SK-N-SH treated with all-trans-retinoic acid at 6 μM for 48 hours (cell line): ENCODE results near the gene RBM46.

Source experiments
- ATAC-seq: fragments of 200-7000 bp; cut with Tn5 transposase; 3 replicates; pipeline ENCODE4 v1.9.1; 2020; ENCODE audit warnings: mild to moderate bottlenecking, moderate library complexity
- ARNTL ChIP-seq: fragments of 450-650 bp; formaldehyde crosslinking; IDR thresholded peaks from 2 replicates; pipeline ENCODE4 v1.5.0; 2020; ENCODE audit warnings: low read depth, mild to moderate bottlenecking, moderate library complexity, borderline replicate concordance
- BACH2 ChIP-seq: fragments of 250-450 bp; sonication (Bioruptor Pico); IDR thresholded peaks from 2 replicates; pipeline ENCODE4 v1.9.0; 2021; ENCODE audit warnings: mild to moderate bottlenecking, borderline replicate concordance
- CSDC2 ChIP-seq: fragments of 250-450 bp; sonication (Bioruptor Pico); IDR thresholded peaks from 2 replicates; pipeline ENCODE4 v1.5.0; 2020; ENCODE audit warnings: mild to moderate bottlenecking, moderate library complexity
- ESRRG ChIP-seq: fragments of 250-450 bp; sonication (Bioruptor Pico); IDR thresholded peaks from 2 replicates; pipeline ENCODE4 v1.6.1; 2021; ENCODE audit warnings: mild to moderate bottlenecking
- GLIS3 ChIP-seq: fragments of 250-450 bp; sonication (Bioruptor Pico); IDR thresholded peaks from 2 replicates; pipeline ENCODE4 v1.5.0; 2020; ENCODE audit warnings: mild to moderate bottlenecking, moderate library complexity
- ISL1 ChIP-seq: fragments of 250-450 bp; sonication (Bioruptor Pico); IDR thresholded peaks from 2 replicates; pipeline ENCODE4 v2.1.2; 2022; ENCODE audit warnings: mild to moderate bottlenecking, moderate library complexity
- OSR1 ChIP-seq: fragments of 250-450 bp; sonication (Bioruptor Pico); IDR thresholded peaks from 2 replicates; pipeline ENCODE4 v1.8.0; 2022; ENCODE audit warnings: moderate library complexity, mild to moderate bottlenecking, inconsistent platforms
- PPARA ChIP-seq: fragments of 250-450 bp; sonication (Bioruptor Pico); IDR thresholded peaks from 2 replicates; pipeline ENCODE4 v1.5.0; 2020; ENCODE audit warnings: mild to moderate bottlenecking, borderline replicate concordance
- RARB ChIP-seq: fragments of 250-450 bp; sonication (Bioruptor Pico); IDR thresholded peaks from 2 replicates; pipeline ENCODE4 v1.8.0; 2021; ENCODE audit warnings: mild to moderate bottlenecking, moderate library complexity
- SNAI2 ChIP-seq: fragments of 250-450 bp; sonication (Bioruptor Pico); IDR thresholded peaks from 2 replicates; pipeline ENCODE4 v1.5.0; 2020; ENCODE audit warnings: mild to moderate bottlenecking, moderate library complexity
- TCF4 ChIP-seq: fragments of 250-450 bp; sonication (Bioruptor Pico); IDR thresholded peaks from 2 replicates; pipeline ENCODE4 v1.8.0; 2021; ENCODE audit warnings: mild to moderate bottlenecking, moderate library complexity, borderline replicate concordance
- TOX ChIP-seq: fragments of 250-450 bp; sonication (Bioruptor Pico); IDR thresholded peaks from 2 replicates; pipeline ENCODE4 v1.8.0; 2021; ENCODE audit warnings: mild to moderate bottlenecking, moderate library complexity, borderline replicate concordance
- ZC3H10 ChIP-seq: fragments of 250-450 bp; sonication (Bioruptor Pico); IDR thresholded peaks from 2 replicates; pipeline ENCODE4 v1.5.1; 2021; ENCODE audit warnings: mild to moderate bottlenecking, moderate library complexity
- ZFP3 ChIP-seq: fragments of 250-450 bp; sonication (Bioruptor Pico); IDR thresholded peaks from 2 replicates; pipeline ENCODE4 v1.5.0; 2020; ENCODE audit warnings: mild to moderate bottlenecking, moderate library complexity
- ZFP30 ChIP-seq: fragments of 450-650 bp; formaldehyde crosslinking; IDR thresholded peaks from 2 replicates; pipeline ENCODE4 v1.5.0; 2022; ENCODE audit warnings: mild to moderate bottlenecking, moderate library complexity
- ZNF565 ChIP-seq: fragments of 450-650 bp; formaldehyde crosslinking; conservative IDR thresholded peaks from 2 replicates; pipeline ENCODE4 v1.5.0; 2020; ENCODE audit warnings: low read depth, mild to moderate bottlenecking, moderate library complexity
- ZNF8 ChIP-seq: fragments of 450-650 bp; formaldehyde crosslinking; IDR thresholded peaks from 2 replicates; pipeline ENCODE4 v1.5.0; 2020; ENCODE audit warnings: mild to moderate bottlenecking, moderate library complexity
- TF ChIP-seq, protein P1 (sequence below): fragments of 250-450 bp; sonication (Bioruptor Pico); IDR thresholded peaks from 2 replicates; pipeline ENCODE4 v1.8.0; 2021; ENCODE audit warnings: low read depth, mild to moderate bottlenecking, moderate library complexity, borderline replicate concordance
- TF ChIP-seq, protein P2 (sequence below): fragments of 250-450 bp; sonication (Bioruptor Pico); IDR thresholded peaks from 2 replicates; pipeline ENCODE4 v1.5.1; 2021; ENCODE audit warnings: mild to moderate bottlenecking, moderate library complexity
- TF ChIP-seq, protein P3 (sequence below): fragments of 250-450 bp; sonication (Bioruptor Pico); IDR thresholded peaks from 2 replicates; pipeline ENCODE4 v1.8.0; 2020; ENCODE audit warnings: mild to moderate bottlenecking, moderate library complexity, borderline replicate concordance
- TF ChIP-seq, protein P4 (sequence below): fragments of 250-450 bp; sonication (Bioruptor Pico); IDR thresholded peaks from 2 replicates; pipeline ENCODE4 v1.5.0; 2020; ENCODE audit warnings: mild to moderate bottlenecking, moderate library complexity
- TF ChIP-seq, protein P5 (sequence below): fragments of 250-450 bp; sonication (Bioruptor Pico); IDR thresholded peaks from 2 replicates; pipeline ENCODE4 v1.5.1; 2020; ENCODE audit warnings: low read depth, mild to moderate bottlenecking, moderate library complexity

The RBM46 gene

DNA sequence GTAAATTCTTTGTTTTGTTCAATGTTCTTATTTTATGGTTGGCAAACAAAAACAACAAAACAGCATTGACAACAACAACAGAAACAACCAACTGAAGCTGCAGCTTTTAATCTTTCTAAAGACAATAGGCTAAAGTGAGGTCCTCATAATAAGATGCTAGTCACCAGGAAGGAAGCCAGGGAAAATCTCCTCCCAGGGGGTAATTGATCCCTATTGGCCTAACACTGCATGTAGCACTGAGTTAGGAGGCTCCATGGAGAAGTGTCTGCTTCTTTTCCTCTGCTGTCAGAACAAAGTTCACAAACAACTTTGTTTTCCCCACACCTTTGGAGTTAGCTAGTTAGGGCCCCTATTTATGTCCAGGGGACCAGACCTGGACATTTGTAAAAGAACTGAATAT lies 42.0 kb upstream of the RBM46 start:
- TF ChIP-seq PPARA (CRISPR knock-in tag), result no peak
- TF ChIP-seq OSR1 (CRISPR knock-in tag), result no peak
- no peak for TF ChIP-seq ESRRG (CRISPR knock-in tag)
- TF ChIP-seq, protein P1, sequence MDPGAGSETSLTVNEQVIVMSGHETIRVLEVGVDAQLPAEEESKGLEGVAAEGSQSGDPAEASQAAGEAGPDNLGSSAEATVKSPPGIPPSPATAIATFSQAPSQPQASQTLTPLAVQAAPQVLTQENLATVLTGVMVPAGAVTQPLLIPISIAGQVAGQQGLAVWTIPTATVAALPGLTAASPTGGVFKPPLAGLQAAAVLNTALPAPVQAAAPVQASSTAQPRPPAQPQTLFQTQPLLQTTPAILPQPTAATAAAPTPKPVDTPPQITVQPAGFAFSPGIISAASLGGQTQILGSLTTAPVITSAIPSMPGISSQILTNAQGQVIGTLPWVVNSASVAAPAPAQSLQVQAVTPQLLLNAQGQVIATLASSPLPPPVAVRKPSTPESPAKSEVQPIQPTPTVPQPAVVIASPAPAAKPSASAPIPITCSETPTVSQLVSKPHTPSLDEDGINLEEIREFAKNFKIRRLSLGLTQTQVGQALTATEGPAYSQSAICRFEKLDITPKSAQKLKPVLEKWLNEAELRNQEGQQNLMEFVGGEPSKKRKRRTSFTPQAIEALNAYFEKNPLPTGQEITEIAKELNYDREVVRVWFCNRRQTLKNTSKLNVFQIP (CRISPR knock-in tag), result no peak
- no peak for TF ChIP-seq ZFP3 (CRISPR knock-in tag)
- no peak for TF ChIP-seq SNAI2
- no peak for TF ChIP-seq RARB (CRISPR knock-in tag)
- TF ChIP-seq, protein P2, sequence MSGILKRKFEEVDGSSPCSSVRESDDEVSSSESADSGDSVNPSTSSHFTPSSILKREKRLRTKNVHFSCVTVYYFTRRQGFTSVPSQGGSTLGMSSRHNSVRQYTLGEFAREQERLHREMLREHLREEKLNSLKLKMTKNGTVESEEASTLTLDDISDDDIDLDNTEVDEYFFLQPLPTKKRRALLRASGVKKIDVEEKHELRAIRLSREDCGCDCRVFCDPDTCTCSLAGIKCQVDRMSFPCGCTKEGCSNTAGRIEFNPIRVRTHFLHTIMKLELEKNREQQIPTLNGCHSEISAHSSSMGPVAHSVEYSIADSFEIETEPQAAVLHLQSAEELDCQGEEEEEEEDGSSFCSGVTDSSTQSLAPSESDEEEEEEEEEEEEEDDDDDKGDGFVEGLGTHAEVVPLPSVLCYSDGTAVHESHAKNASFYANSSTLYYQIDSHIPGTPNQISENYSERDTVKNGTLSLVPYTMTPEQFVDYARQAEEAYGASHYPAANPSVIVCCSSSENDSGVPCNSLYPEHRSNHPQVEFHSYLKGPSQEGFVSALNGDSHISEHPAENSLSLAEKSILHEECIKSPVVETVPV (CRISPR knock-in tag), result no peak
- no peak for TF ChIP-seq TOX (CRISPR knock-in tag)
- no peak for TF ChIP-seq ISL1 (CRISPR knock-in tag)
- no peak for TF ChIP-seq ZFP30
- TF ChIP-seq GLIS3, result no peak
- TF ChIP-seq, protein P3, sequence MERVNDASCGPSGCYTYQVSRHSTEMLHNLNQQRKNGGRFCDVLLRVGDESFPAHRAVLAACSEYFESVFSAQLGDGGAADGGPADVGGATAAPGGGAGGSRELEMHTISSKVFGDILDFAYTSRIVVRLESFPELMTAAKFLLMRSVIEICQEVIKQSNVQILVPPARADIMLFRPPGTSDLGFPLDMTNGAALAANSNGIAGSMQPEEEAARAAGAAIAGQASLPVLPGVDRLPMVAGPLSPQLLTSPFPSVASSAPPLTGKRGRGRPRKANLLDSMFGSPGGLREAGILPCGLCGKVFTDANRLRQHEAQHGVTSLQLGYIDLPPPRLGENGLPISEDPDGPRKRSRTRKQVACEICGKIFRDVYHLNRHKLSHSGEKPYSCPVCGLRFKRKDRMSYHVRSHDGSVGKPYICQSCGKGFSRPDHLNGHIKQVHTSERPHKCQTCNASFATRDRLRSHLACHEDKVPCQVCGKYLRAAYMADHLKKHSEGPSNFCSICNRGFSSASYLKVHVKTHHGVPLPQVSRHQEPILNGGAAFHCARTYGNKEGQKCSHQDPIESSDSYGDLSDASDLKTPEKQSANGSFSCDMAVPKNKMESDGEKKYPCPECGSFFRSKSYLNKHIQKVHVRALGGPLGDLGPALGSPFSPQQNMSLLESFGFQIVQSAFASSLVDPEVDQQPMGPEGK (CRISPR knock-in tag), result no peak
- TF ChIP-seq ZNF8 (CRISPR knock-in tag), result no peak
- TF ChIP-seq, all 23 proteins: peak for 0
- ATAC-seq, result no peak

DNA sequence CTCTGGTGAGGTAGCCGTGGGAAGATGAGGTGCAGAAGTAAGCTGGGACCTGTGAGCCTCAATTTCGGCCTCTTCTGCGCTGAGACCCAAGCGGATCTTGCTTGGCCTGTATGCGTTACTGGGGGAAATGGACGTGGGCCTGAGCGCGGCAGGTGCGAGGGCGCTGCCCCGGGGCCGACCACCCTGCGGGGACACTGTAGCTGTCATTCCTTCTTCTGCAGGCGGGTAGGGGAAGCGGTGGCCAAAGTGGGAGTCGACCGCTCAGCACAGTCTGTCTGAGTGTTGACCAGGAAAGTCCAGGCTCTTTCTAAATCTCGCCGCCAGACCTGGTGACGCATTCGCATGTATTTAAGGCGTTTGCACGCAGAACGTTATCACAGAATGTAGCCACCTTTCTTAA lies 40.6 kb upstream of the RBM46 start:
- no peak for ATAC-seq
- TF ChIP-seq TOX (CRISPR knock-in tag) (no peak), ARNTL (no peak), TCF4 (no peak), BACH2 (CRISPR knock-in tag) (no peak), ZNF565 (no peak), ZC3H10 (CRISPR knock-in tag) (no peak), ZFP3 (CRISPR knock-in tag) (no peak), CSDC2 (CRISPR knock-in tag) (no peak), ESRRG (CRISPR knock-in tag) (no peak), GLIS3 (no peak), ZFP30 (no peak), PPARA (CRISPR knock-in tag) (no peak), OSR1 (CRISPR knock-in tag) (no peak)
- TF ChIP-seq, protein P3 (CRISPR knock-in tag), result no peak
- TF ChIP-seq, protein P2 (CRISPR knock-in tag), result no peak
- TF ChIP-seq, protein P4, sequence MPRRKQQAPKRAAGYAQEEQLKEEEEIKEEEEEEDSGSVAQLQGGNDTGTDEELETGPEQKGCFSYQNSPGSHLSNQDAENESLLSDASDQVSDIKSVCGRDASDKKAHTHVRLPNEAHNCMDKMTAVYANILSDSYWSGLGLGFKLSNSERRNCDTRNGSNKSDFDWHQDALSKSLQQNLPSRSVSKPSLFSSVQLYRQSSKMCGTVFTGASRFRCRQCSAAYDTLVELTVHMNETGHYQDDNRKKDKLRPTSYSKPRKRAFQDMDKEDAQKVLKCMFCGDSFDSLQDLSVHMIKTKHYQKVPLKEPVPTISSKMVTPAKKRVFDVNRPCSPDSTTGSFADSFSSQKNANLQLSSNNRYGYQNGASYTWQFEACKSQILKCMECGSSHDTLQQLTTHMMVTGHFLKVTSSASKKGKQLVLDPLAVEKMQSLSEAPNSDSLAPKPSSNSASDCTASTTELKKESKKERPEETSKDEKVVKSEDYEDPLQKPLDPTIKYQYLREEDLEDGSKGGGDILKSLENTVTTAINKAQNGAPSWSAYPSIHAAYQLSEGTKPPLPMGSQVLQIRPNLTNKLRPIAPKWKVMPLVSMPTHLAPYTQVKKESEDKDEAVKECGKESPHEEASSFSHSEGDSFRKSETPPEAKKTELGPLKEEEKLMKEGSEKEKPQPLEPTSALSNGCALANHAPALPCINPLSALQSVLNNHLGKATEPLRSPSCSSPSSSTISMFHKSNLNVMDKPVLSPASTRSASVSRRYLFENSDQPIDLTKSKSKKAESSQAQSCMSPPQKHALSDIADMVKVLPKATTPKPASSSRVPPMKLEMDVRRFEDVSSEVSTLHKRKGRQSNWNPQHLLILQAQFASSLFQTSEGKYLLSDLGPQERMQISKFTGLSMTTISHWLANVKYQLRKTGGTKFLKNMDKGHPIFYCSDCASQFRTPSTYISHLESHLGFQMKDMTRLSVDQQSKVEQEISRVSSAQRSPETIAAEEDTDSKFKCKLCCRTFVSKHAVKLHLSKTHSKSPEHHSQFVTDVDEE (CRISPR knock-in tag), result no peak
- TF ChIP-seq, protein P5, sequence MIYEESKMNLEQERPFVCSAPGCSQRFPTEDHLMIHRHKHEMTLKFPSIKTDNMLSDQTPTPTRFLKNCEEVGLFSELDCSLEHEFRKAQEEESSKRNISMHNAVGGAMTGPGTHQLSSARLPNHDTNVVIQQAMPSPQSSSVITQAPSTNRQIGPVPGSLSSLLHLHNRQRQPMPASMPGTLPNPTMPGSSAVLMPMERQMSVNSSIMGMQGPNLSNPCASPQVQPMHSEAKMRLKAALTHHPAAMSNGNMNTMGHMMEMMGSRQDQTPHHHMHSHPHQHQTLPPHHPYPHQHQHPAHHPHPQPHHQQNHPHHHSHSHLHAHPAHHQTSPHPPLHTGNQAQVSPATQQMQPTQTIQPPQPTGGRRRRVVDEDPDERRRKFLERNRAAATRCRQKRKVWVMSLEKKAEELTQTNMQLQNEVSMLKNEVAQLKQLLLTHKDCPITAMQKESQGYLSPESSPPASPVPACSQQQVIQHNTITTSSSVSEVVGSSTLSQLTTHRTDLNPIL (CRISPR knock-in tag), result no peak
